ENCODE results near the gene WDR27. TPM values are rescaled to one million over a fixed set of nuclear protein-coding genes. Genes with fewer than 3 reads are reported as not detected.
"Not testable (repeated sequence)": the region's sequence is repeated elsewhere in the genome, so short reads cannot be mapped to it uniquely, and the experiment has no call there.

The WDR27 gene
- total RNA-seq, 3 donors from 2014 or later (not counting 1 experiment from before 2014, with no cell fraction given): 12.7 to 31.0 (median 25.3) TPM

GRCh38 chr6:169619650-169620049, 82.2 kb downstream of the WDR27 start:
- DNase-seq: no peak
- Mint-ChIP-seq H3K4me1 (no peaks in the 10 kb centered on the region), H3K4me3 (no peak overlapping the region), H3K9me3 (no peaks in the 10 kb centered on the region), H3K27me3 (ENCODE audit: low read depth in 2 of 2) (no peaks in the 10 kb centered on the region), H3K27ac (no peak overlapping the region), H3K36me3 (no peaks in the 10 kb centered on the region)
- Histone ChIP-seq H3K4me1 (ENCODE audit: control insufficient read depth, insufficient read depth, low read length) (no peaks in the 10 kb centered on the region), H3K4me3 (ENCODE audit: low read length) (no peak overlapping the region), H3K27ac (ENCODE audit: low read length) (no peak overlapping the region), H3K36me3 (ENCODE audit: control insufficient read depth, insufficient read depth, low read length) (no peaks in the 10 kb centered on the region), H3K27me3 (ENCODE audit: control insufficient read depth, insufficient read depth, low read length) (no peaks in the 10 kb centered on the region), H3K9me3 (ENCODE audit: control insufficient read depth, insufficient read depth, low read length) (no peaks in the 10 kb centered on the region)
- intact Hi-C loops (cut with micrococcal nuclease): no loop called here
- ATAC-seq: no peak
- TF ChIP-seq CTCF (IDR thresholded peaks at IDR 0.05): no peak
- 88% methylated on average over 1 of the region's 1 CpG for WGBS (ENCODE audit: insufficient coverage)

GRCh38 chr6:169618526-169619490, 83.0 kb downstream of the WDR27 start:
- Histone ChIP-seq H3K36me3 (ENCODE audit: control insufficient read depth, insufficient read depth, low read length) (no peaks in the 10 kb centered on the region), H3K27me3 (ENCODE audit: control insufficient read depth, insufficient read depth, low read length) (no peaks in the 10 kb centered on the region), H3K27ac (ENCODE audit: low read length) (no peak overlapping the region), H3K4me3 (ENCODE audit: low read length) (no peak overlapping the region), H3K9me3 (ENCODE audit: control insufficient read depth, insufficient read depth, low read length) (no peaks in the 10 kb centered on the region), H3K4me1 (ENCODE audit: control insufficient read depth, insufficient read depth, low read length) (no peaks in the 10 kb centered on the region)
- no peaks in the 10 kb centered on the region for H3K4me1 Mint-ChIP-seq
- no peaks in the 10 kb centered on the region for H3K36me3 Mint-ChIP-seq
- TF ChIP-seq CTCF (IDR thresholded peaks at IDR 0.05): no peak
- 87% methylated on average over 7 of the region's 7 CpGs for WGBS (ENCODE audit: insufficient coverage)
- DNase-seq (no peak), ATAC-seq (no peak)
- H3K27ac Mint-ChIP-seq: no peak overlapping the region
- H3K4me3 Mint-ChIP-seq: no peak overlapping the region
- intact Hi-C loops (cut with micrococcal nuclease): no loop called here
- no peaks in the 10 kb centered on the region for H3K27me3 Mint-ChIP-seq (ENCODE audit: low read depth in 2 of 2)
- H3K9me3 Mint-ChIP-seq: no peaks in the 10 kb centered on the region

GRCh38 chr6:169617562-169617961, 84.3 kb downstream of the WDR27 start:
- no peaks in the 10 kb centered on the region for H3K27me3 Mint-ChIP-seq (ENCODE audit: low read depth in 2 of 2)
- H3K27ac ChIP-seq (ENCODE audit: low read length): no peak overlapping the region
- intact Hi-C loops (cut with micrococcal nuclease): no loop called here
- H3K9me3 Mint-ChIP-seq: no peaks in the 10 kb centered on the region
- no peak for TF ChIP-seq CTCF (IDR thresholded peaks at IDR 0.05)
- no peak overlapping the region for H3K4me3 ChIP-seq (ENCODE audit: low read length)
- H3K9me3 ChIP-seq (ENCODE audit: control insufficient read depth, insufficient read depth, low read length): no peaks in the 10 kb centered on the region
- H3K36me3 ChIP-seq (ENCODE audit: control insufficient read depth, insufficient read depth, low read length): no peaks in the 10 kb centered on the region
- H3K4me1 Mint-ChIP-seq: no peaks in the 10 kb centered on the region
- H3K27ac Mint-ChIP-seq: no peak overlapping the region
- no peak for DNase-seq
- H3K36me3 Mint-ChIP-seq: no peaks in the 10 kb centered on the region
- H3K4me1 ChIP-seq (ENCODE audit: control insufficient read depth, insufficient read depth, low read length): no peaks in the 10 kb centered on the region
- no peak overlapping the region for H3K4me3 Mint-ChIP-seq
- no peak for ATAC-seq
- H3K27me3 ChIP-seq (ENCODE audit: control insufficient read depth, insufficient read depth, low read length): no peaks in the 10 kb centered on the region
- over 99% methylated on average over 5 of the region's 7 CpGs for WGBS (ENCODE audit: insufficient coverage)

- peaks cover 21% of the 10 kb centered on the region for H3K36me3 Mint-ChIP-seq
- intact Hi-C loops (cut with micrococcal nuclease): not testable (repeated sequence)
Observed at GRCh38 chr6:169608609-169609008, 93.2 kb downstream of the WDR27 start.

More at GRCh38 chr6:169608609-169609008, 93.2 kb downstream of the WDR27 start:
- not testable (repeated sequence) for DNase-seq; H3K9me3 ChIP-seq (ENCODE audit: control insufficient read depth, insufficient read depth, low read length); H3K4me1 ChIP-seq (ENCODE audit: control insufficient read depth, insufficient read depth, low read length); H3K9me3 Mint-ChIP-seq; H3K27me3 ChIP-seq (ENCODE audit: control insufficient read depth, insufficient read depth, low read length); H3K4me3 ChIP-seq (ENCODE audit: low read length); H3K27ac ChIP-seq (ENCODE audit: low read length); H3K27me3 Mint-ChIP-seq (ENCODE audit: low read depth in 2 of 2); H3K27ac Mint-ChIP-seq; H3K4me1 Mint-ChIP-seq; ATAC-seq; H3K4me3 Mint-ChIP-seq; H3K36me3 ChIP-seq (ENCODE audit: control insufficient read depth, insufficient read depth, low read length)
- WGBS (ENCODE audit: insufficient coverage): 93% methylated on average over 2 of the region's 2 CpGs

All from natural killer cell (primary cell).